Activated CD8-positive, alpha-beta memory T cell treated with anti-CD3 and anti-CD28 coated beads, Interleukin-2, amount 50 U/mL, for 24 hours (primary cell): ENCODE results near the gene SOX13.

Source experiments
- DNase-seq: peaks from one replicate; pipeline ENCODE4 v3.0.0-alpha.2; 2020; ENCODE audit errors: extremely low read depth

SOX13 gene

DNA sequence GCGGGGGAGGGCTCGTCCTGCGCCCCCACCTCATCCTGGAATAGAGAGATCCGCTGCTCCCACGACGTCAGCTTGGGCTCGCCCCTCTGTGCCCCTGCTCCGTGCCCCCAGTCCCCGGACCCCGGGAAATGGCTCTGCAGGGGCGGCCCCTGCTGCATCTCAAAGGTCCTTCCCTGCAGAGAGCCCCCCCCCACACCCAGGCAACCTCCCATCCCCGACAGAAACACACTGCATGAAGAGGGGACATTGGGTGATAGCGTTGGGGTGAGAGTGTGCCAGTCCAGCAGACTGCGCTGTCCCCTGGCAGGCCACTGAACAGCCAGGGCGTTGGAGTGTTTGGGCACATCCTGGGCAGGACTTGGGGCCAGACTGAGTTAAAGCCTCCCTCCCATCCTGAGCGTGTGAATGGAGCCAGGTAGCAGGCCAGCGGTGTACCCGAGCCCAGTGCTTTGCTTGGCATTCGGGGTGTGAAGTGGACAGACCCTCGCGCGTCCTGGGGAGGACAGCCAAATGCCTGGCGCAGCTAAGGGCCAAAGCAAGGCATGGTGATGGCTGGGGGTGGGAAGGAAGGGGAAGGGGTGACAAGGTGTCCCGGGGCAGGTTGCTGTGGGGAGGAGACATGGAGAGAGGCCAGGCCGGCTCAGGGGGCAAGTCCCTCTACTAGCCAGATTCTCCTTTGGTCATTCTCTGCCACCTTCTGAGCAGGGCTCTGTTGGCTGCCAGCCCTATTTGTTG lies 79.6 kb downstream of the SOX13 start:
- DNase-seq: no peak

DNA sequence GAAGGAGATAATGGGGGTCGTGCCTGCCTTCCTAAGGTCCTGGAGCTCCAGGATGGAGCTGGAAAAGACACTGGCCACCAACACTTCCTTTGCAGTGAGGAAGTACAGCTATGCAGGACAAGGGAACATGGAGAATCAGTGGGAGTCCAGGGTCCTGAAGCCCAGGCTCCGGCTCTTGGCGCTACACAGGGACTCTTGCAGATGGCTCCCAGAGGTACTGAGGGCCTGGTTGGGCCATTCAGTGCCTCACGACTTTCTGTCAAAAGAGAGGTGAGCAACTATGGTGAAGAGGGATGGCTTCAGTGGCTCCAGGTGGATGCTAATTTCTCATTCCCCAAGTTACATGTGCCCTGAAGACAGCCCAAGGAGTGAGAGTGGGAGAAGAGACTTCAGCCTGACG lies 80.8 kb downstream of the SOX13 start:
- no peak for DNase-seq

DNA sequence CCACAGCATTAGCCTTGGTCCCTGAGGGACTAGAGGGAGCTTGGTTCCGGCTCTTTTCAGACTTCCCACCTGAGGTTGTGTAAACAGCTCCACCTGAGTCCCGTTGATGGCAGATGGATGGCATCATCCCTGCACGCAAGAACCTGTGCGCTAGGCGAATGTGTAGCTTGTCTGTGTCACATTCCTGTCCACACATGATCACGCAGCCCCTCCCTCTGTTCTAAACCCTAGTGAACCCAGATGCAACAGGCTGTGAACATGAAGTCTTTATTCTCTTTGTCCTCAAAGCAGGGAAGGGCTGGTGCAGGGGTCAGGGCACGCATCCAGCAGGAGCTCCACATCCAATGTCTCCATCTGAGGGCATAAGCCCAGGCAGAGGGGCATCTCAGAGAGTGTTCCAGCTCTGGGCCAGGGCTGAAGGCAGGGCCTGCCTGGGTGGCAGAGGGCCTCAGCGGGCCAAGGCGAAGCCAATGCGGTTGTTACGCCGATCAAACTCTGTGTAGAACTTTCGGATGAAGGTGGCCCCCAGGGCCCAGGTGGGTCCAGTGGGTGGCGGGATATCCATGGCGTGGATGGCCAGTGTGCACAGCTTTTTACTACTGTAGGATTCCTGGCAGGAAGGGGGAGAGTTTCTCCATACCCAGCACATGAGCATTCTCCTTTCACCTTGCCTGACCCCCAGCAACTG lies 81.8 kb downstream of the SOX13 start:
- DNase-seq: no peak

DNA sequence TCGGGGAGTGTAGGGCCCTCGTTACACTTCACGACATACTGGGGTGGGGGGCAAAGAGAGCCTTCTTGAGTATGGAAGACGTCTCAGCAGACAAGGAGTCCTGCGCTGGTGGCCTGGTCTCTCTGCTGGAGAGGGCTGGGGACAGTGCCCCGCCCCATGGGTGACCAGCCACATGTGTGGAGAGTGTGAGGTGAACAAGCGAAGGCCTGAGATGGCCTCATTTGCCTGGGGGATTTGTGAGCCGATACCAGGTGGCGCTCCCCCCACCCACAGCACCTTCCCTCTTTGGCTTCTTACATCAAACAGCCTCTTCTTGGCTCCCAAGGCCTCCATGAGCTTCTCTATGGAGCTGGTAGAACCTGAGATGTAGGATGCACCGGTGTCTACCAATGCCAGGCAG lies 83.0 kb downstream of the SOX13 start:
- DNase-seq: no peak

DNA sequence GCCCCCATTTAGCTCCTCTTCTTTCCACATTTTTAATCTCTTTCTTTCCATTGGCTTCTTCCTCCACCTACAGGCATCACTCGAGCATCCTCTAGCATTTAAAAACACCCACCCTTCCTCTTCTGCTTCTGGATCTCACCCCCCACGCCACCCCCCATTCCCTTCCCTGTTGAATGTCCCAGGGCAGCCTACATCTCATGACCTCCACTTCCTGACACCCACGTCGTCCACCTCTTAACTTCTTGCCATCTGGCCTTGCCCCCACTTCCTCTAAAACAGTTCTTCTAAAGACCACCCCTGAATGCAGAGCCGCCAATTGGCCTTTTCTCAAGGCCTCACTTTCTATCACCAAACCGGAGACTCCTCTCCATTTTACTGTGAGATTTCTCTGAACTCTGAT lies 85.0 kb downstream of the SOX13 start:
- DNase-seq: no peak

DNA sequence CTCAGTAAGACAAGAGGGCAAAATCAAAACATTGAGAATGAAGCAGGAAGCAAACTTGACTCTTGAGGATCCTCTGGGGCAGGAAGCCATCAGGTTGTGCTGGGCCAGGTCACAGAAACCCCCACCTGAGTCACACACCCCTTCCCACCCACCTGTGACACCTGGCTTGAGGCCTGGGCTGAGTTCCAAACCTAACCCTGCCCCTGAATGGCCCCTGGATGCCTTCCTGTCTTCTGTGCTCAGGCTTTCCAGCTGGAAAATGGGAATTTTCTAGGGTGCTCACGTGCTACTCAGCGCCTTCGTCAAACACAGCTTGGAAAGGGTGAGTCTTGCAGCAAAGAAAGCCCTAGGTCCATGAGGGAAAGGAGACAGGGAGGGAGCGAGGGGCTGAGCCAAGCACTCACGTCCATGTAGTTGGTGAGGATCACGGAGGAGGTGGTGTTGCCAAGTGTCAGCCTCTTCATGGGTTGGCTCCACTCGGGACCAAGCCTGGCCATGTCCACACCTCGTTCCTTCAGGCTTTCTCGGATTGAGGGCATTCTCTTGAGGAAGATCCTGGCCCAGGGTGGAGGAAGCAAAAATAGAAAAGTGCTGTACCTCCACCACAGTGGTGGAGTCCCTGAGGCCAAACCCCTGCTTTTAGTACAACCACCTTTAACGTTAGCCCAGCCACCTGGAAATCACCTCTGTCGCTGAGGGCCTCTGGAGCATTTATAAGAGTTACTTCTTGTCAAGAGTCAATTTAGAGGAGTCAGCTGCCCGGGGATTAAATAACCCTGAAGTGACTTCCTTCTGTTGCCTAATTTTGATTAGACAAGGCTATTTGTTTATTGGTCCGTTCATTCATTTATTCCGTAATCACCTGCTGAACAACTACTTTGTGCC lies 88.9 kb downstream of the SOX13 start:
- DNase-seq: no peak

DNA sequence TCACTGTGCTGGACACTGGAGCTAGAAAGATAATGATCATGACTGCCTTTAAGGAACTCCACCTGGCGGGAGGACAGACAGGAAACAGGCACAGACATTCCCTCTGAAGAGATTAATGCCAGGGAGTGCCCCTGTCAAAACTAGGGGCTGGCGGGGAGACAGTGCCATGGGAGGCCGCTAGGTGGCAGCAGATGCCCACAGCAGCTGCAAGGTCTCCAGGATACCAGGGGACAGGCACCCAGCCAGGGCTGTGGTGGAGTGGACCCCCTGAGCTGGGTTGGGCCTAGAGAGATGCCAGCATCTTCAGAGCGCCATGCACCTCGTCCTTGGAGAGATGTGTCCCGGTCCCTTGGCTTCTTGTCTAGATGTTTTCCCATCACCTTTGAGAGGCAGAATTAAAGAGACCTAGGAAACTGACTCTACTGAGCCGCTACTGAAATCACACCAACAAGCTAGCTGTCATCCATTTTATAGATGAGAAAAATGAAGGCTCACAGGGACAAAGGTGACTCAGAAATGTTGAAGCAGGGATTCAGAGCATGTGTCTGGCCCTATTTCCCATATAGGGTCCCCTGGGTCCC lies 89.7 kb downstream of the SOX13 start:
- DNase-seq: peak; percentile 36

DNA sequence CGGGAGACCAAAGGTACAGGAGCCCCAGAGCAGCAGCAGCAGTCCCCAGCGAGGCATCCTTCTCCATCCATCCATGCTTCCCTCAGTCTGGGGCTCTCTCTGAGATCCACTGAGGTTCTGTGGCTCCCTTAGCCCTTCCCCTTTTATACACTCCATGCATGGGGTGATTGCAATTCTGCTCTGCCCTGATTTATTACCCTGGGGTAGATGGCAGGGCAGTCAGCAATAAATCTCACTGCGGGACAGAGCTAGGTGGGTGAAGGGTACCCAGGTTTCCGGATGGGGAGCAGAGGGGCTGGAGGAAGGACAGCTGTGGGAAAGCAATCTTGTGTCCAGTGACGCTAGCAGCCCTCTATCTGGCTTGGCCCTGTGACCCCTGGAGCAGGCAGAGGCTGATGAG lies 93.3 kb downstream of the SOX13 start, which contains the start of gene REN:
REN (minus strand) TSS at position 119 of the 400 bp plus-strand sequence; CDS start at position 75, 44 bp downstream.
- no peak for DNase-seq

DNA sequence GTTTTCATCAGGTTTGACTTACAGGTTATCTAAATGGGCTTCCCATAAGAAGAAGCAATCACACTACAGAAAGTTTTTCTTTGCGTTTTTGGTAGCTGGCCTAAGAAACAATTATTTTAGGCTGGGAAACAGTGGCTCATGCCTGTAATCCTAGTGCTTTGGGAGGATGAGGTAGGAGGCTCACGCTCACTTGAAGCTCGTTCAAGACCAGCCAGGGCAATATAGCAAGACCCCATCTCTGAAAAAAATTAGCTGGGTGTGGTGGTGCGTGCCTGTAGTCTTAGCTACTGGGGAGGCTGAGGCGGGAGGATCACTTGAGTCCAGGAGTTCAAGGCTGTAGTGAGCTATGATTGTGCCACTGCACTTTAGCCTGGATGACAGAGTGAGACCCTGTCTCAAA lies 94.8 kb downstream of the SOX13 start:
- no peak for DNase-seq

DNA sequence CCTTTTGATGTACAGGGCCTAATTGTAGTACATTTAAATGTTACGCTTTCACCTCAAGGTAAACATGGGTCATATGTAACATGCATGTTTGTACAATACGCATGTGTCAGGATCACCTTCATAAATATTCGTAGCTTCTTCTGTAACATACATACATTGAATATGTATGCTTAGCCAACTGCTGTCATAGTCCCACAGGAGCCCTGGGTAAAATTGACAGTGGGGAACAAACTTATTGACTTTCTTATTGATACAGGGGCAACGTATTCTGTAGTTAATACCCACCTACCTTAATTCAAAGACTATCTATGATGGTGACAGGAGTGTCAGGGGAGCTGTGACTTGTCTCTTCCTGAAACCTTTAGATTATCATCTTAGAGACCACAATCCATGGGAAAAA lies 96.9 kb downstream of the SOX13 start:
- no peak for DNase-seq

DNA sequence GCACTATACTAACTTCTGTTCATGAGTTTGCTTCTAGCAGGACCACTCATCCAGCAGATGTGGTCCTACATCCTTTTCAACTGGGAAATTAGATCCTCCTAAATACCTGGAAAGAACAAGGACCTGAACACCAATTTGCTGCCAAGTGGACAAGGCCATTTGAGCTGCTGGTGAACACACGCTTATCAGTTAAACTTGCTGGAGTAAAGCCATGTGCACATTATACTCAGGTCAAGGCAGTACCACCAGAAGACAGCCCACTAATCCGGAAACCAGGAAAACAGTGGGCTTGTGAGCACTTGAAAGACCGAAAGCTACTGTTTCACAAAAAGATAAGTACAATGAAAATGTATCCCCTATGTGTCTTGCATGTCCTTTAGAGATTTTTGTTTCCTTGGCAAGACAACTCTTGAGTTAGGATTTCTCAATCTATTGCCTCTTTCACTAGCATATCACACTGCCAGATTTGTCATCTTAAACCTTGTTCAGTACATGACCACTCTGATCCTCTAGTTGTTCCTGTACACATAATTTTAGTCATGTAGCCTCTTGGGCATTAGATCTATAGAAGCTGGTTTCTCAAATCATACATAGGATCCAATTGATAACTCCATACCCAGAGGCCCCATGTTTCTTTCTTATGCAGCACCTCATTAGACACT lies 97.7 kb downstream of the SOX13 start:
- DNase-seq: no peak

DNA sequence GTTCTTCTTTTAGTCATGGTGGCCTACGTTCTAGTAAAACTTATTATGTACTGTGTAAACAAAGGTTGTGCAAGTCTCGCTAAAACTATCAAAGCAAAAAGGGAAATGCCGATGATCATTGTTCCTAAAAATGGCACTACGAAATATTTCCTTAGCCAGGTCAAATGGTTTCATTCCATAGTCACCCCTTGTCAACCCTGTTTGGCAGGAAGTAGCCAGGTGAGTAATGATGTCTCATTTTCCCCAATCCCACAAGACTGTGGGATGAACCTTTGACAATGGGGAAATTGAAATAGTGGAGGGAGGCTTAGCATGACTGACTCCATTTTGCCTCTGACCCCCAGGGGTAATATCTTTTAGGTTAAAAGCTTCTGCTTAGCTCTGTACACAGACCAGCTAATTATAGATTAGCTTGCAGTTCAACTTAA lies 98.8 kb downstream of the SOX13 start:
- DNase-seq: no peak

DNA sequence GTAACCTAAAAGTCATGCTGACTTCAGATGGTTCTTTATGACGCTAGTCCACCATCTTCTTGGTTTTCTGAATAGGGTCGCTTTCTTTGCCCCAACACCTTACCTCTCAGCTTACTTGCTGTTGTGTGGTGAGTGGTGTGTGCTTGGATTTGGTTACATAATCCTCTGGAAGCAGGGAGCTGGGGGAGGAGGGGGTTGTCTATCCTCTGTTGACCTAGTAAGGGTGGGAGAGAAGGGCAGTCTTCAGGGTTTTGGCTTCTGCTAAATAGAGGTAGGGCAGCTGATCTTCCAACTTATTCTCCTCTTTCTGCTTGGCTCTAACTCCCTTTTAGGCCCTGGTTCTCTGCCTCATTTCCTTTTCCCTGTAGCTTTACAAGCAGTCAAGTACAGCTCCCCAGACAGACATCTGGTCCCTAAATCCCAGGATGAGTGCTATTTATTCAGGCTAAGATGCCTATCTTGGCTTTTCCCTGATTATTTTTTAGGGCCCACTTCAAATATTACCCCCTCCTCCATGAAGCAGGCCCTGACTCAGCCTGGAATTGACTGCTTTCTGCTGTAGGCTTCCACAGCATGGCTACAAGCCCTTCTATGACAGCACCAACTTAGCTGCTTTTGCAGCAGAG lies 99.6 kb downstream of the SOX13 start:
- no peak for DNase-seq

DNA sequence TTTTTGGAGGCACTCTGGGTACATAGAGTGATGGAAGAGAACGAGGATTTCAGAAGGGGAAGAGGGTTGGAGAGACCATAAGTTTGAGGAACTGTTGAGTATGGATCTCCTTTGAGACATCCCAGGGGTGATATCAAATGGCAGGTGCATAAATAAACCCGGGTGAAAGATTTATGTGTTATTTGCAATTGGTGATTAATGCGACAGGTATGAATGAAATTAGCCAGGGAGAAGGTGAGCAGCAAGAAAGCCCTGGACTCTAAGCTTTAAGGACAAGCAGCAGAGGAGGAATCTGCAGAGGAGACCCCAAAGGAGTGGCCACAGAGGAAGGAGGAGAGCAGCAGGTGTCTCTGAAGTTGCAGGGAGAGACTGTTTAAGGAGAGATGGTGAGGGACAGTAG lies 102.0 kb downstream of the SOX13 start:
- no peak for DNase-seq

DNA sequence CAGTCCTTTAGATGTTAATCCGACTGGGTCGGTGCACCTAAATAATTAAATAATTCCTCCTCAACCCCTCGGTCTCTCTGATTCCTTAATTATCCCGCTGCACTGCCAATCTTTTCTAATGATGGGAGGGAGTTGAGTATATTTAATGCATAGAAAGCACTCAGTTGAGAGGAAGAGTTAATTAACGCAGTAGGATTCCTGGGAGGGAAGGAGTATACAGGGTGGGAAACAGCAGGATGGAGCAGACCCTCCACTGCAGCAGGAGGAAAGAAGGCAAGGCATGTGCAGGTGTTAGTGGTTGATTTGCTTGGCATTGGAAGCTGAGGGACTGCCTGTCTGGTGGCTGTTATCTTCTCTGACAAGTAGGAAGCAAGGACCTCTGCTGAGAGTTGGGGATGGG lies 103.1 kb downstream of the SOX13 start:
- DNase-seq: no peak

DNA sequence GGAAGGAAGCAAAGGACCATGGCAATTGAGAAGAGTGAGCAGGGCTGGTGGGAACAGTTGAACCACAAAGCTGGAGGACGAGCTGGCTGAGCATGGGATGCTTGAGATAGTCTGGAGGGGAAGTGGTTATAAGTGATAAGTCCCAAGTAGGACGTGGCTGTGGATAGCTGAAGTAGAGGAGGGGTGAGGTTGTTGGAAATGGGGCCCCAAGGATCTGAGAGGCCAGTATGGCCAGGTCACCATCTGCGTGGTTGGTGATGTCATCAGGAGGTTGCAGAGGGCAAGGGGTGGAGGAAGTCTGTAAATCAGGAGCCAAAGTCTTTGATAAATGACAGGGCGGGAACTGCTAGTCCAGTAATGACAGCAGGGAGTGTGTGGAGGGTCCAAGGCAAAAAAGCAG lies 104.2 kb downstream of the SOX13 start:
- DNase-seq: no peak
